Gastroesophageal sphincter (tissue), 4 donors: Measurements from ENCODE around the gene USP28. TPM values are rescaled to one million over a fixed set of nuclear protein-coding genes. Genes with fewer than 3 reads are reported as not detected.

Experiments
- ATAC-seq: fragments of 150-250 bp; one replicate; pipeline ENCODE4 v1.9.1; 2016; ENCODE audit warnings: mild to moderate bottlenecking, moderate library complexity
- H3K27ac ChIP-seq, 4 donors: fragments of 200-600 bp; sonication (generic) in 3 of 4; 1 replicate in 3 of 4; 2 replicates in 1 of 4; pipeline ENCODE4 v1.5.1; 2016 to 2019
- H3K27me3 ChIP-seq: fragments of 200-600 bp; sonication (generic); one replicate; pipeline ENCODE4 v1.5.1; 2019
- H3K36me3 ChIP-seq, 2 donors: fragments of 200-600 bp; sonication (generic); one replicate each; pipeline ENCODE4 v1.5.1; 2019; ENCODE audit warnings: control low read depth in 1 of 2
- H3K4me1 ChIP-seq, 3 donors: fragments of 200-600 bp; sonication (generic); 1 replicate in 2 of 3; 2 replicates in 1 of 3; pipeline ENCODE4 v1.5.1; 2016 to 2019; ENCODE audit warnings: control low read depth in 2 of 3
- H3K4me3 ChIP-seq, 2 donors: fragments of 200-600 bp; sonication (generic); one replicate each; pipeline ENCODE4 v1.5.1; 2019; ENCODE audit warnings: mild to moderate bottlenecking in 1 of 2, moderate library complexity in 1 of 2
- H3K9me3 ChIP-seq, 3 donors: fragments of 200-600 bp; sonication (generic); one replicate each; pipeline ENCODE4 v1.5.1; 2017 to 2019; ENCODE audit warnings: control low read depth in 2 of 3
- CTCF ChIP-seq, 4 experiments: fragments of 200-600 bp in 2 of 4; fragments of 450-650 bp in 2 of 4; sonication (generic) in 1 of 4; IDR thresholded peaks; one replicate each; pipeline ENCODE4 v1.5.1; 2017 to 2019; ENCODE audit warnings: antibody characterized with exemption in 4 of 4, mild to moderate bottlenecking in 2 of 4, moderate library complexity in 2 of 4
- EP300 ChIP-seq: sonication (generic); formaldehyde crosslinking; IDR thresholded peaks from one replicate; pipeline ENCODE4 v1.6.1; 2017; ENCODE audit warnings: antibody characterized with exemption, mild to moderate bottlenecking
- POLR2A ChIP-seq, 2 donors: fragments of 450-650 bp; IDR thresholded peaks; one replicate each; pipeline ENCODE4 v1.6.1; 2017; ENCODE audit warnings: antibody characterized with exemption in 2 of 2, mild to moderate bottlenecking in 2 of 2, moderate library complexity in 1 of 2
- POLR2AphosphoS5 ChIP-seq: sonication (generic); formaldehyde crosslinking; IDR thresholded peaks from one replicate; pipeline ENCODE4 v1.6.1; 2017; ENCODE audit warnings: antibody characterized with exemption
- WGBS, 2 donors: methylation state at CpG; one replicate each; pipeline ENCODE4 v1.1.5; 2018; ENCODE audit warnings: low coverage in 1 of 2; 5-methylcytosine and 5-hydroxymethylcytosine counted together
- total RNA-seq, 4 donors: library from RNA; depleted of rRNA; stranded (reverse); fragments of >200 nt; gene quantifications; one replicate each; pipeline ENCODE4 v1.1.0, GENCODE V29; 2016

Gene USP28
- total RNA-seq, 4 donors from 2014 or later = 12.5 to 64.8 (median 38.7) TPM

GRCh38 chr11:113864410-113864809 is 11.0 kb downstream of the USP28 start:
- ATAC-seq = no peak
- Histone ChIP-seq H3K4me1 (peaks cover 0 to 5% (median 0%) of the 10 kb centered on the region in 3 donors), H3K27ac (no peak overlapping the region), H3K36me3 (peaks cover 0 to 6% of the 10 kb centered on the region in 2 donors), H3K9me3 (no peaks in the 10 kb centered on the region), H3K4me3 (no peak overlapping the region), H3K27me3 (no peaks in the 10 kb centered on the region)
- TF ChIP-seq POLR2A (IDR thresholded peaks at IDR 0.05) (no peak), POLR2AphosphoS5 (no peak), EP300 (no peak), CTCF (IDR thresholded peaks at IDR 0.05) (no peak)
- WGBS, 2 donors = 97 to 100% methylated on average over 2 to 3 of the region's 3 CpGs

- no peak for ATAC-seq
- 58 to 71% methylated on average over 5 of the region's 5 CpGs for WGBS, 2 donors
- no peak overlapping the region for H3K4me3 ChIP-seq
- H3K9me3 ChIP-seq = no peaks in the 10 kb centered on the region
- H3K36me3 ChIP-seq = peaks cover 0 to 6% of the 10 kb centered on the region in 2 donors
- no peaks in the 10 kb centered on the region for H3K27me3 ChIP-seq
- peaks cover 0 to 5% (median 0%) of the 10 kb centered on the region in 3 donors for H3K4me1 ChIP-seq
- no peak overlapping the region for H3K27ac ChIP-seq
- no peak for TF ChIP-seq POLR2A (IDR thresholded peaks at IDR 0.05)
- TF ChIP-seq CTCF (IDR thresholded peaks at IDR 0.05) = no peak
- no peak for TF ChIP-seq EP300
- TF ChIP-seq POLR2AphosphoS5 = no peak
Measured at GRCh38 chr11:113862435-113862834, 12.9 kb downstream of the USP28 start.

GRCh38 chr11:113859665-113860064 is 15.7 kb downstream of the USP28 start:
- no peaks in the 10 kb centered on the region for H3K27me3 ChIP-seq
- peaks cover 0 to 12% (median 0%) of the 10 kb centered on the region in 3 donors for H3K4me1 ChIP-seq
- H3K9me3 ChIP-seq = no peaks in the 10 kb centered on the region
- TF ChIP-seq POLR2A (IDR thresholded peaks at IDR 0.05) = no peak
- no peak for TF ChIP-seq CTCF (IDR thresholded peaks at IDR 0.05)
- no peak for TF ChIP-seq POLR2AphosphoS5
- no peak for TF ChIP-seq EP300
- no peaks in the 10 kb centered on the region for H3K36me3 ChIP-seq
- H3K4me3 ChIP-seq = no peak overlapping the region
- no peak overlapping the region for H3K27ac ChIP-seq
- no peak for ATAC-seq

GRCh38 chr11:113856966-113857759 is 18.2 kb downstream of the USP28 start:
- no peak overlapping the region for H3K27ac ChIP-seq
- WGBS, 2 donors = 73 to 90% methylated on average over 5 of the region's 5 CpGs
- TF ChIP-seq POLR2A (IDR thresholded peaks at IDR 0.05) = no peak
- no peak for TF ChIP-seq EP300
- TF ChIP-seq POLR2AphosphoS5 = no peak
- TF ChIP-seq CTCF (IDR thresholded peaks at IDR 0.05) = no peak
- H3K27me3 ChIP-seq = no peaks in the 10 kb centered on the region
- H3K4me1 ChIP-seq = peaks cover 0 to 17% (median 0%) of the 10 kb centered on the region in 3 donors
- peaks cover 0 to 11% of the 10 kb centered on the region in 2 donors for H3K36me3 ChIP-seq
- no peak overlapping the region for H3K4me3 ChIP-seq
- H3K9me3 ChIP-seq = no peaks in the 10 kb centered on the region
- ATAC-seq = no peak

GRCh38 chr11:113855803-113856202 is 19.6 kb downstream of the USP28 start:
- Histone ChIP-seq H3K9me3 (no peaks in the 10 kb centered on the region), H3K36me3 (peaks cover 0 to 25% of the 10 kb centered on the region in 2 donors), H3K27ac (no peak overlapping the region), H3K27me3 (no peaks in the 10 kb centered on the region), H3K4me3 (no peak overlapping the region), H3K4me1 (peaks cover 0 to 17% (median 0%) of the 10 kb centered on the region in 3 donors)
- ATAC-seq = no peak
- TF ChIP-seq CTCF (IDR thresholded peaks at IDR 0.05) (no peak), EP300 (no peak), POLR2AphosphoS5 (no peak), POLR2A (IDR thresholded peaks at IDR 0.05) (no peak)
- 93 to 98% methylated on average over 4 to 6 of the region's 6 CpGs for WGBS, 2 donors
